ENCODE measurements around the gene TLCD1.

Gene TLCD1

GRCh38 chr17:28712705-28713415 lies 13.2 kb downstream of the TLCD1 start:
- no peak for DNase-seq (ENCODE audit: low read depth)

GRCh38 chr17:28712032-28712704 lies 13.9 kb downstream of the TLCD1 start:
- peak; percentile 78 for DNase-seq (ENCODE audit: low read depth)

DNA sequence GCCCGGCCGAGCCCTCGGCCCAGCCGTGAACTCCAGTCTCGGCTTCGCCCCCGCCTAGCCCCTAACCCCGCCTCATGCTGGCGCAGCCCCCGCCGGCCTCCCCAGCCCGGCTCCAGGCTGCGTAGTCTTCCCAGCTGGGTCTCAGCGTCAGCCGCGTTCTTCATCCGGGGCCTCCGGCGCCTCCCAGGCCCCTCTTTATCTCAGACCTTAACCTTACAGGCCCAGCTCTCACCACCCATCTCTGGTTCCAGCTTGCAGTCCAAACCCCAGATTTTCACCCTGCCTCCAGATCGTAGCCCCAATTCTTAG lies 14.4 kb downstream of the TLCD1 start, which contains the start of gene PROCA1:
Gene PROCA1, minus strand, starts transcription at position 166 of the 309 bp plus-strand sequence. CDS start 228 bp downstream, outside the sequence.
- DNase-seq (ENCODE audit: low read depth) = no peak

DNA sequence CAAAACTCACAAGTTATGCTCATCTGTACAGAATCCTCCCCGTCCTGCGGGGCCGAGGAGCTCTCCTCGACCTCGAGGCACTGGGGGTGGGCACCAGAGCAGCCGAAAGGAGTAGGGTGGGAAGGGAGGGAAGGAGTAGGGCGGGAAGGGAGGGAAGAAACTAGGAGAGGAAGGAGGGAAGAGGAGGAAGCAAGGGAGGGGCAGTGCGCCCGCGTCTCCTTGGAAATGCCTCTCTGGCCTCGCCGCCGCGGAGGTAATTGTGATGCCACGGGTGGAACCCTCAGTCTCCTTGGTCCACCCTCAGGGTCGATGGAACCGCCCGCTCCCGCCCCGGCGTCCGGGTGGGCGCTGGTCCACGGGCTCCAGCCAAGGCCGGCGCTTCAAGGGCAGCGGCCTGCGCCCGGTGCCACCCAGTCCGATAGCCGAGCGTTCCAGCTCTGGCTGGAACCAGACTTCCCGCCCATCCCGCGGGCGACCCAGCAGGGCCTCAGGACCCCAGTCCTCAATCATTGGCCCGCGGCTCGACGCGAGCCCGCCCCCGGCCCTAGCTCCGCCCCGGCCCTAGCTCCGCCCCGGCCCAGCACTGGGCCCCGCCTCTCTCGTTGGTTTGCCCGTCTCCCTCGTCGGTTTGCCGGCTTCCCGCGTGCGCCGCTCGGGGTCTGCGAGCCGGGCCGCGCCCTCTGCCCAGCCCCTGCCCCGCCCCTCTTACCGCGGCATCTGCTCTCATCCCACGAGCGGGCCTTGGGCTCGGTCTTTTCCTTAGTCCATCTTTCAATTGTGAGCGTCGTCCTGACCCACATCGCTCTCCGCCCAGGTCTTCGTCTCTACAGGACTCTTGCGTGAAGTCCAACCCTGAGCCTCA lies 14.9 kb downstream of the TLCD1 start:
- peak; percentile 84 for DNase-seq (ENCODE audit: low read depth)

GRCh38 chr17:28707339-28707720 lies 18.7 kb downstream of the TLCD1 start:
- no peak for DNase-seq (ENCODE audit: low read depth)

DNA sequence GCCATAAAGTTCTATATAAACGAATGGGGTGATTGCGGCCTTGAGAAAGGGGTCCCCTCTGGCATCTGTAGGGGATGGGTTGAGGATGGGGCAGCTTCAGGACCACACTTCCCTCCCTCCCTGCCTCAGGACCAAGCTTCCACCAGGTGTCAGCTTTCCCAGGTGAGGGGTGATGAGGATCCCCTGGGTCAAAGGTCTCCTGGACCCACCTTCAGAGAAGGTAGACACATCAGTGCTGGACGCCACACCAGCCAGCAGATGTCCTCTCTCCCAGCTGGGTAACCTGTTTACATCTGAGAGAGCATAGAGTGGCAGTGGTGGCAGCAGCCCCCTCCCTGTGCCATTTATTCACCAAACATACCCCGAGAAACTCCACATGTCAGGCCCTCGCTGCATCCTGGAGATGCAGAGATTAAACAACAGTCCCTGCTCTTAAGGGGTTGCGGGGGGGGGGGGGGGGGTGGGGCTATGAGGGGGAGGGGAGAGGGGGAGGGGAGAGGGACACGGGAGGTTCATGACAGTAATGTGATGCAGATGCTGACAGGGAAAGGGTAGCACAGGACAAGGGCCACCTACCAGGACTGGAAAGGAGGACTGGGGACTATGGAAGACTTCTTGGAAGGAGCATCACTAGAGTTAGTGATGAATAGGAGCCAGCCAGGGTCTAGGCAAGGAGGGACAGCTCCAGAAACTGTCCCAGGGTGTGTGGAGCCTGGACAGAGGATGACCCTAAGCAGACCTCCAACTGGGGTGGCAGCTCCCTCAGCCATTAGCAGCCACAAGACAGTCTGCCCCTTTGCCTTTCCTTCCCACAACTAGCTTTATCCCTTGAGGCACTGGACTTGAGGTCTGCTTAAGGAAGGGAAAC lies 19.3 kb downstream of the TLCD1 start:
- DNase-seq (ENCODE audit: low read depth) = no peak

DNA sequence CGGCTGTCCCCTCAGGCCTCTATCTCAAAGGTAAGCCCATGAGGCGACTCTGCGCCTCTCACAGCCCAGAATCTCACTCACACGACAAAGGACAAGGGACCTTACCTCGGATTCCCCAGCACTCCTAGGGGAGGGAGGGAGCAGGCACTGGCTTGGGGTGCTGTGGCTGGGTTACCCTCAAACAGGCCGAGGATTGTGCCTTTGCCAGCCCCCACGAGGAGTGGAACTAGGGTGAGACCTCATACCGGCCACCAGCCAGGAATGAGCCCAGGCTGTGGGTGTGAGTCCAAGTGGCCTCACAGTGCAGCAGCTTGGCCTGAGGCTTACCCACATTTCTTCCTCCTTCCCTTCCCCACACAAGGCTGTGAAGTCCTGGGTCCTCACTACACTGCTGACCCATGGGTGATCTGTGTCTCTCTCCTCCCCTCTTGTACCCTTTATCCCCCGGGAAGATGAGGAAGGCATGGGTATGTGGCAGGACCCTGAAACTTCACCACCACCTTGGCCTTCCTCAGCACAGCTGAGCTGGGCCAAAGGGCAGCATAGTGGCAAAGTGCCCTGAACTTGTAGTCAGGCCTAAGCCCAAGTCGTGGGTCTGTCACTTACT lies 20.2 kb downstream of the TLCD1 start:
- DNase-seq (ENCODE audit: low read depth) = no peak

- no peak for DNase-seq (ENCODE audit: low read depth)
These were observed 20.9 kb downstream of the TLCD1 start for GRCh38 chr17:28705074-28705659.

GRCh38 chr17:28704219-28704858 lies 21.7 kb downstream of the TLCD1 start:
- DNase-seq (ENCODE audit: low read depth) = no peak

DNA sequence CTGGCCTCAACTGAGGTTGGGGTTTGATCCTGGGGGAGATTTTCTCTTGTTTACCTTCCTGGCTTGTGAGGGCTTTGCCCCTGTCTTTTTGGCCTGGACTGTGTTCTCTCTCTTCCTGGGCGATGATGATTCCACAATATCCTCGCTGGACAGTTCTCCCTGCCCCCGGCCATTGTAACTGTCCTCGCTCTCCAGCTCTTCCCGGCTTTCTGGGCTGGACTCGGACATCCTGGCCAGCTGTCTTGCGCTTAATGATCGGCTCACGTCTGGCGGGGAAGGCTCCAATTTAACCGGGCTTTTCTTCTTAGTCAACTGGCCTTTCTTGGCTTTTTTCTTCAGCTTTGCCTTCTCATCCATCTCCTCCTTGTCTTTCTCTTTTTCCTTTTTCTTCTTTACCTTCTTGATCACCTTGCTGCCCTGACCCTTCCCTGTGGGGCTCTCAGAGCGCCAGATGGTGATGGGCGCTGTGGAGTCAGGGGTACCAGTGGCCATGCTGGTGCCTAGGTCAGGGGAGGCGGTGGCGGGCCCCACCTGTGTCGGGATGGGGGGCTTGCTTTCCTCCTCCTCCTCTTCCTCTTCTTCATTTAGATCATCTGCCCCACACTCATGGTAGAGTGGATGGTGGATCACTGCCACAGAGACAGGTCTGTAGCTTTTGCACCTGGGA lies 22.3 kb downstream of the TLCD1 start:
- DNase-seq (ENCODE audit: low read depth) = no peak

DNA sequence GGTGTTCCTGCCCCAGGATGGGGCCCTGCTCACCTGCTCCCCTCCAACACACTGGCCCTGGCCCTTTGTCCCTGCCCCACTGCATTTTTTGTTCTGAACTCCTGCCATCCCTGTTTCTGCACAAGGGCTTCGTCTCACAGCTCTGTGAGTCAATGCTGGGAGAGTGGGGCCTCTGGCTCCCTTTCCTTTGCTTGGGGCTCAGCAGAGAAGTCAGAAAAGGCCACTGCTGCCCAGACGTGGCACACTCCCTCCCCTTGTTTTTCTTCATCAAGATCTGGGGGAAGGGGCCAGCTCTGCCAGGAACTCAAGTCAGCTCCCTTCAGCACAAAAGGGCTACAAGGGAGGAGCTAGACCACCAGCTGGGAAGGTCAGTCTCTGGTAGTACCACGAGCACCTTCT lies 23.3 kb downstream of the TLCD1 start:
- DNase-seq (ENCODE audit: low read depth) = no peak

DNA sequence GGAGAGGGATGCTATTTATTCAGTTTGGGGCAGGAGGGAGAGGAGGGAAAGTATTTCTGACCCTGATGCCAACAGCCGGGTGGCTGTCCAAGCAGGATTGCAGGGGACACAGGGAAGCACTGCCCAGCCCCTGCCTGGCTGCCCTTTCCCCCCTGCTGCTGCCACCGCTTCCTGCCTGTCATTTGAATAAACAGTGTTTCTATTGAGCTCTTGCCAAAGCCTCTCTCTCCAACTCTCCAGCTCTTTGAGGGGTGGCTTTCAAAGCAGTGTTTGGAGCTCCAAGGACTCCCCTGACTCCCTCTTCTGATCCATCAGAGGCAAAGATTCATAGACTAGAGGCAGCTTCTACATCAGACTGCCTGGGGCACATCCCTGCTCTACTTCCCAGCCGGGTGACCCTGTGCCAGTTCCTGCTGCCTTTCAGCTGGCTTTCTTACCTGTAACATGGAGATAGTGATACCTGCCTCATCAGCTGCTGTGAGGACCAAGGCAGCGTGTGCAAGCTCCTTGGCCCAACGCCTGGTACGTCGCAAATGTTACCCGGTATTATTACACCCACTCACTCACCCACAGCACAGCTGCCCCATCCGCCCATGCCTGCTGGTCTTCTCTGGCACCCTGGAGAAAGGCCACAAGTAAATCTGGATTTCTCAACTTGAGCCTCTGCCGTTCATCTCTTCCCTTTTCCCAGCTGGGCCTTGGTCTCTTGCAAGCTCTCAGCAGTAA lies 23.8 kb downstream of the TLCD1 start:
- no peak for DNase-seq (ENCODE audit: low read depth)

- DNase-seq (ENCODE audit: low read depth) = no peak
These were observed 25.1 kb downstream of the TLCD1 start for GRCh38 chr17:28700830-28701492.

- no peak for DNase-seq (ENCODE audit: low read depth)
These were observed 25.8 kb downstream of the TLCD1 start for GRCh38 chr17:28700278-28700677.

DNA sequence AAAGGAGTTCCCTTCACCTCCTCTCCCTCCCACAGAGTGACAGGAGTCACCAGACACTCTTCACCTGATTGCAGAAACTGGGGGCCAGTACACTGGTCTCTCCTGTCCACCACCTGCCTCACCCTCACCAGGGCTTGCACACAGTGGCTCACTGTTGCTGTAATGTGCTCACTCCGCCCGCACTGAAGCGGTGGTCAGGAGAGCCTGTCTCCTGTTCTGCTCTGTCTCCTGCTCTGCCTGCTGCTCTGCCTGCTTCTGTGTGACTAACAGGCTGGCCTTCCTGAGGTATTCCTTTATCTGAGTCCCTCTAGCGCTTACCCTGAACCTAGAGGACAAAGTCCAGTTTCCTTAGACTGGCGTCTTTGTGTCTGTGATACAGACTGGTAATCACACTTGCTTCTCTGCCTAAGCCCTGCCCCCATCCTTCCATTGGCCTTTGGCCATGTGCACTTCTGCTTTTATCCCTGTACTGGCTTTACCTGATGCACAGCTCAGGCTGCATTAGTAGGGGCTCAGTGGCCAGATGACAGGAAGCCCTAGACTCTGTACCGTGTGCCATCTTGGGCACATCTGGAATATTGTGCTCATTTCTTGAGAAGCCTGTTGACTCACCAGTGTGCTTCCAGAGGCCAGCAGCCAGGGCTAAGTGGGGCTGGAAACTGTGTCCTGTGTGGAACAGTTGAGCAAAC lies 27.6 kb downstream of the TLCD1 start:
- no peak for DNase-seq (ENCODE audit: low read depth)

- no peak for DNase-seq (ENCODE audit: low read depth)
These were observed 32.2 kb downstream of the TLCD1 start for GRCh38 chr17:28693869-28694268.

DNA sequence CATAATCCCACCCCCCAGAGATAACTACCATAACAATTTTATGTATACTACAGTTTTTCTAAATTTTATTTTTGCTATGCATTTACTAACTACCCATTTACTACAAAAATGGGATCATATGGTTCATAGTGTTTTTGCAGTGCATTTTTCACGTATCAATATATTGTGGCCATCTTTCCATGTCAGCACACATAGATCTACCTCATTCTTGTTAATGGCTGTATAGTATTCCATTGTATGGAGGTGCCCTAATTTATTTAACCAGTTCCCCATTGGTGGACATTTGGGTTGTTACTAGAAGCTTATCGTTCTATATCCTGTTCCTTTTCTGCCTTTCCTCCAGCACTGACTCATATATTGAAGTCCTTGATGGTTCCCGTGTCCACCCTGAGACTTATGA lies 37.0 kb downstream of the TLCD1 start:
- DNase-seq (ENCODE audit: low read depth) = no peak

DNA sequence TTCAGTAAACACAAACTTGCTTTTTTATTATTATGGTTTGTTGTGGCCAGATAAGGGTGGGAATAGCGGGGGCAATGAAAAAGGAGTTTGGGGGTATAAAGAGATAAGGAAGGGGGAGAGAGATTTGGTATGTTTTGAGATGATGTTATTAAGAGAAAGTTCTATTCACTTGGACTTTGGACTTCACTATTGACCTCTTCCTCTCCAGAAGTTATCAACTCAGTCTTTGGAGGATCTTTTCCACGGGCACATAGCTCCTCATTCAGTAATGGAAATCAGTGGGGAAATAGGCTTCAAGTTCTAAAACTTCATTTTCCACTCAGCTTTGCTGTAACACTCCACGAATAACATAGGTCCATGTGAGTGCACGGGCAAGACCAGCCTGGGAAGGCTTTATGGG lies 37.6 kb downstream of the TLCD1 start:
- DNase-seq (ENCODE audit: low read depth) = no peak

All from CMK (cell line).